ENCODE data around the gene CSPG4. TPM values are rescaled to one million over a fixed set of nuclear protein-coding genes. Genes with fewer than 3 reads are reported as not detected.
A peak's percentile ranks its signal among the peaks of the same experiment; 100 is the strongest.
"Not testable (repeated sequence)": the region's sequence is repeated elsewhere in the genome, so short reads cannot be mapped to it uniquely, and the experiment has no call there.

CSPG4 gene
- total and polyA plus RNA-seq, 10 donors = 0.89 to 28.6 (median 7.4) TPM

- WGBS, 5 donors = 91 to 97% (median 93%) methylated on average over 6 to 26 of the region's 26 CpGs
- Histone ChIP-seq H3K4me3 (no peak overlapping the region), H3K27ac (no peak overlapping the region), H3K4me1 (peaks cover 5 to 24% (median 12%) of the 10 kb centered on the region in 6 donors), H3K27me3 (replicated peaks in 1 of 7) (peaks cover 0 to 25% (median 0%) of the 10 kb centered on the region in 7 donors), H3K9me3 (no peaks in the 10 kb centered on the region), H3K36me3 (peaks cover 0 to 9% (median 0%) of the 10 kb centered on the region in 6 donors)
- TF ChIP-seq POLR2AphosphoS5 (IDR thresholded peaks at IDR 0.05) (no peak), CTCF (IDR thresholded peaks at IDR 0.05 in 8 of 11, conservative IDR thresholded peaks at IDR 0.05 in 3 of 11) (no peak), POLR2A (IDR thresholded peaks at IDR 0.05) (no peak)
- DNase-seq = no peak
- intact Hi-C loops (cut with DNase I; ENCODE audit: low total_unique reads) = no loop called here
These were observed 23.8 kb downstream of the CSPG4 start for GRCh38 chr15:75688831-75689230.

- no peak for TF ChIP-seq CTCF (IDR thresholded peaks at IDR 0.05 in 8 of 11, conservative IDR thresholded peaks at IDR 0.05 in 3 of 11)
- TF ChIP-seq POLR2AphosphoS5 (IDR thresholded peaks at IDR 0.05) = no peak
- no peak for TF ChIP-seq POLR2A (IDR thresholded peaks at IDR 0.05)
- peaks cover 0 to 19% (median 0%) of the 10 kb centered on the region in 7 donors for H3K27me3 ChIP-seq (replicated peaks in 1 of 7)
- intact Hi-C loops (cut with DNase I; ENCODE audit: low total_unique reads) = no loop called here
- H3K36me3 ChIP-seq = peaks cover 0 to 9% (median 0%) of the 10 kb centered on the region in 6 donors
- H3K4me1 ChIP-seq = peaks cover 0 to 24% (median 12%) of the 10 kb centered on the region in 6 donors
- no peak for DNase-seq
- 87 to 97% (median 93%) methylated on average over 7 of the region's 7 CpGs for WGBS, 5 donors
- H3K4me3 ChIP-seq = no peak overlapping the region
- H3K9me3 ChIP-seq = no peaks in the 10 kb centered on the region
- no peak overlapping the region for H3K27ac ChIP-seq
These were observed 24.4 kb downstream of the CSPG4 start for GRCh38 chr15:75688278-75688557.

GRCh38 chr15:75687486-75688277, 25.0 kb downstream of the CSPG4 start:
- Histone ChIP-seq H3K9me3 (no peaks in the 10 kb centered on the region), H3K4me1 (peaks cover 0 to 23% (median 9%) of the 10 kb centered on the region in 6 donors), H3K27ac (no peak overlapping the region), H3K4me3 (no peak overlapping the region), H3K27me3 (replicated peaks in 1 of 7) (peaks cover 0 to 17% (median 0%) of the 10 kb centered on the region in 7 donors), H3K36me3 (peaks cover 0 to 9% (median 0%) of the 10 kb centered on the region in 6 donors)
- 85 to 96% (median 87%) methylated on average over 16 to 44 of the region's 44 CpGs for whole genome bisulfite sequencing, 5 donors
- DNase-seq = no peak
- TF ChIP-seq POLR2AphosphoS5 (IDR thresholded peaks at IDR 0.05) (no peak), CTCF (IDR thresholded peaks at IDR 0.05 in 8 of 11, conservative IDR thresholded peaks at IDR 0.05 in 3 of 11) (no peak), POLR2A (IDR thresholded peaks at IDR 0.05) (no peak)
- intact Hi-C loops (cut with DNase I; ENCODE audit: low total_unique reads) = no loop called here

- intact Hi-C loops (cut with DNase I; ENCODE audit: low total_unique reads); H3K9me3 ChIP-seq; H3K36me3 ChIP-seq; H3K4me3 ChIP-seq; H3K27ac ChIP-seq: not testable (repeated sequence)
- DNase-seq = peak; percentile 92
- Histone ChIP-seq H3K27me3 (replicated peaks in 1 of 7) (peaks cover 0 to 14% (median 0%) of the 10 kb centered on the region in 7 donors), H3K4me1 (peaks cover 0 to 16% (median 8%) of the 10 kb centered on the region in 6 donors)
- TF ChIP-seq POLR2AphosphoS5 (IDR thresholded peaks at IDR 0.05) = peak in 1 of 3 donors; percentile 8
- peak; percentile 49 to 92 (median 73) for TF ChIP-seq CTCF (IDR thresholded peaks at IDR 0.05 in 8 of 11, conservative IDR thresholded peaks at IDR 0.05 in 3 of 11)
- WGBS, 5 donors = 32 to 70% (median 35%) methylated on average over 5 to 14 of the region's 14 CpGs
These were observed 26.4 kb downstream of the CSPG4 start for GRCh38 chr15:75686212-75686642.
